Adrenal gland (tissue), 12 donors: ENCODE results near the gene SPATA31D4. TPM values are rescaled to one million over a fixed set of nuclear protein-coding genes. Genes with fewer than 3 reads are reported as not detected.

Source experiments
- DNase-seq, 7 donors: peaks; one replicate each; pipeline ENCODE4 v3.0.0-alpha.2; 2019 to 2020
- H3K27ac ChIP-seq, 5 donors: fragments of 200-600 bp; sonication (generic) in 4 of 5; 1 replicate in 3 of 5; 2 replicates in 2 of 5; pipeline versions ENCODE4 v1.5.1 to v1.8.0; 2016 to 2020; ENCODE audit warnings: mild to moderate bottlenecking in 1 of 5
- H3K27me3 ChIP-seq: fragments of 200-600 bp; 2 replicates; pipeline ENCODE4 v1.8.0; 2021
- H3K36me3 ChIP-seq, 2 donors: fragments of 200-600 bp; replicated peaks in 1 of 2; 1 replicate in 1 of 2; 2 replicates in 1 of 2; pipeline versions ENCODE4 v1.5.1 to v1.8.0; 2018 to 2022
- H3K4me1 ChIP-seq, 2 donors: fragments of 200-600 bp; replicated peaks in 1 of 2; 1 replicate in 1 of 2; 2 replicates in 1 of 2; pipeline versions ENCODE4 v1.5.1 to v1.8.0; 2018 to 2021
- H3K4me3 ChIP-seq, 4 donors: fragments of 200-600 bp; sonication (generic) in 3 of 4; one replicate each; pipeline ENCODE4 v1.5.1; 2016 to 2018
- H3K9me3 ChIP-seq, 3 donors: fragments of 200-600 bp; sonication (generic) in 1 of 3; replicated peaks in 1 of 3; 1 replicate in 2 of 3; 2 replicates in 1 of 3; pipeline versions ENCODE4 v1.5.1 to v1.8.0; 2016 to 2021
- CTCF ChIP-seq, 6 experiments: fragments of 450-650 bp in 4 of 6; fragments of 200-600 bp in 2 of 6; sonication (generic) in 1 of 6; IDR thresholded peaks; 1 replicate in 5 of 6; 2 replicates in 1 of 6; pipeline versions ENCODE4 v1.5.1 to v1.8.0; 2016 to 2021; ENCODE audit warnings: antibody characterized with exemption in 6 of 6, mild to moderate bottlenecking in 2 of 6, moderate library complexity in 1 of 6
- POLR2A ChIP-seq, 2 donors: fragments of 450-650 bp; IDR thresholded peaks; one replicate each; pipeline ENCODE4 v1.6.1; 2017; ENCODE audit warnings: antibody characterized with exemption in 2 of 2, mild to moderate bottlenecking in 2 of 2, moderate library complexity in 1 of 2
- WGBS, 4 donors: extraction: QIAGEN DNeasy Blood & Tissue Kit in 2 of 4; methylation state at CpG; one replicate each; pipeline versions ENCODE4 v1.1.5 to v1.1.7; 2013 to 2017; 5-methylcytosine and 5-hydroxymethylcytosine counted together
- intact Hi-C, 2 donors: fragments of 100-400 bp; cut with DNase I; formaldehyde crosslinking; loops; one replicate each; pipeline versions ENCODE4 v1.14.1 to v1.15.0; 2022 to 2023
- polyA plus RNA-seq, 3 donors: library from polyadenylated mRNA; stranded (reverse); fragments of 200-250 nt in 2 of 3; fragments of 350-450 nt in 1 of 3; fragmentation: Illumina TruSeq in 1 of 3; extraction: RNeasy Lipid Tissue Mini Kit (QIAGEN cat#74804) in 1 of 3; gene quantifications; one replicate each; pipeline ENCODE4 v1.2.3, GENCODE V29; 2013 to 2014
- total RNA-seq, 9 donors: library from RNA; depleted of rRNA in 4 of 9; stranded (reverse); fragments of >200 nt in 4 of 9; fragments of 120-200 nt in 1 of 9; fragmentation: NEBNext Ultra II Directional in 1 of 9; extraction: Animal tissue kit (Norgen Biotek cat#: 25700) in 1 of 9; gene quantifications; one replicate each; pipeline versions ENCODE4 v1.1.0 to v1.2.4, GENCODE V29; 2013 to 2023
- donor health status: healthy with polysubstance abuse.
- donor health status: Bipolar disorder and iron deficiency.
- donor health status: DM: yes; HTN: yes; CAD: no.
- donor health status: DM: no; HTN: no; CAD: no.
- donor health status: DM: no; HTN: no; CAD: no.
- donor health status: DM: yes; HTN: yes; CAD: no.

SPATA31D4 gene
- total and polyA plus RNA-seq, 12 donors: not detected

GRCh38 chr9:81953096-81953495, 24.9 kb downstream of the SPATA31D4 start:
- WGBS, 4 donors: 92 to 100% (median 97%) methylated on average over 1 of the region's 1 CpG
- intact Hi-C loops: no loop called here
- no peaks in the 10 kb centered on the region for H3K4me1 ChIP-seq
- H3K27ac ChIP-seq: no peak overlapping the region
- no peak overlapping the region for H3K4me3 ChIP-seq
- no peaks in the 10 kb centered on the region for H3K27me3 ChIP-seq
- no peak for TF ChIP-seq POLR2A (IDR thresholded peaks at IDR 0.05)
- TF ChIP-seq CTCF (IDR thresholded peaks at IDR 0.05): no peak
- H3K9me3 ChIP-seq: peaks cover 0 to 9% (median 0%) of the 10 kb centered on the region in 3 donors
- DNase-seq: no peak
- no peaks in the 10 kb centered on the region for H3K36me3 ChIP-seq

- Histone ChIP-seq H3K4me1 (no peaks in the 10 kb centered on the region), H3K36me3 (no peaks in the 10 kb centered on the region), H3K27me3 (no peaks in the 10 kb centered on the region), H3K9me3 (peaks cover 0 to 9% (median 0%) of the 10 kb centered on the region in 3 donors), H3K27ac (no peak overlapping the region), H3K4me3 (no peak overlapping the region)
- DNase-seq: no peak
- TF ChIP-seq POLR2A (IDR thresholded peaks at IDR 0.05) (no peak), CTCF (IDR thresholded peaks at IDR 0.05) (no peak)
- intact Hi-C loops: no loop called here
Observed at GRCh38 chr9:81955625-81956024, 27.4 kb downstream of the SPATA31D4 start.

DNA sequence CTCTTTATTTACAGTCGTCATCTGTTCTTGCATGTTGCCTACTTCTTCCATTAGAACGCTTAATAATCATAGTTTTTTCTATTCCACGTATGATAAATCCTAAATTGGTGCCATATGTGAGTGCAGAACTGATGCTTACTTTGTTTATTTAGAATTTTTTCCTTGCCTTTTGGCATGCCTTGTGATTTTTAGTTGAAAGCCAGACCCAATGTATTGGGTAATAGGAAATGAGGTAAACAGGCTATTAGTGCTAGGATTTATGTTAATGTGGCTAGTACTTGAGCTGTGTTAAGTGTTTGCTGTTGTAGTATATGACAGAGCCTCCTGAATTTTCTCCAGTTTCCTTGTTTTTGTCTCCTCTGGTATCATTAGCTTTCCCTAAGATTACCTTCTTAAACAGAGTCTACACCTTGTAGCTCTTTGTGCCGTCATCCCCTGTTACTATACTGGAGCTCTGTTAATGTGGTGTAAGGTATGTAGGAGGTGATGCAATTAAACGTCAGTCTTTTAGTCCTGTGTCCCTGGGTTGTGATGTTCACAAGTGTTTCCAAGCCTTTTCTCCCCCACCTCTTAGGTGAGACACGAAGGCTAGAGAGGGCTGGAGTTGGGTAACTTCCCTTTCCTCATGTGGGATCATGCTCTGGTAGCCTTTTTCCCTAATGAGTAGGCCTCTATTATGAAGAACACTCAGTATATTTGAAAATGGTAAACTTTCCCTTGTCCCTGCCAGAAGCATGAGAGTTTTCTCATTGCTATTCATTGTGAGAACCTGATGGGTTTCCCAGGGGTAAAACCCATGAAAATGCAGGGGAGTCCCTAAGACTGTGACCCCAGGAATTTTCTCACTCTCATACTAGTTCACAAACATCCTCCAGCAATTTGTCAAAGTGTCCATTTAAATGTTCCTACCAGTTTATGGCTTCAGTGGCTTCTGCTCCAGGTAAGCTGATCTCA, 36.3 kb downstream of the SPATA31D4 start:
- intact Hi-C loops: no loop called here
- H3K9me3 ChIP-seq: no peaks in the 10 kb centered on the region

DNA sequence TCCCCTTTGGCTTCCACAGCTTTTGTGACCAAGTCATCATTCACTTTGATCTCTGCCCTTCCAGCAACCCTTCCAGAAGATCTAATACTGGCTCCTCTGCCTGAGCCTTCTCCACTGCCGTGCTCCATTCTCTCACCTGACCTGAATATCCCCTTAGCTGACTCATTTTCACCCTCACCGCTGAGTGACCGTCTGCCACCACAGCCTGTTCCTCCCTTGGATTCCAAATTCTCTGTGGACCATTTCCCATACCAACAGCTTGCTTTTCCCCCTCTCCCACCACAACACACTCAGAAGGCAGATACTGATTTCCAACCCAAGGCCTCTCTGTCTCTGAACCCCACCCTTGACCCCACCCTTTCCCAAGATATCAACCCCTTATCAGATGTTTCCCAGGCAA, 39.8 kb downstream of the SPATA31D4 start:
- Histone ChIP-seq H3K9me3 (no peaks in the 10 kb centered on the region), H3K36me3 (no peaks in the 10 kb centered on the region), H3K4me1 (no peaks in the 10 kb centered on the region), H3K4me3 (no peak overlapping the region), H3K27me3 (no peaks in the 10 kb centered on the region), H3K27ac (no peak overlapping the region)
- TF ChIP-seq POLR2A (IDR thresholded peaks at IDR 0.05) (no peak), CTCF (IDR thresholded peaks at IDR 0.05) (no peak)
- intact Hi-C loops: no loop called here
- DNase-seq: no peak
- 86 to 96% (median 93%) methylated on average over 3 of the region's 3 CpGs for WGBS, 4 donors

More for the DNA sequence above, 36.3 kb downstream of the SPATA31D4 start:
- Histone ChIP-seq H3K4me1 (no peaks in the 10 kb centered on the region), H3K27ac (no peak overlapping the region), H3K27me3 (no peaks in the 10 kb centered on the region), H3K36me3 (no peaks in the 10 kb centered on the region), H3K4me3 (no peak overlapping the region)
- WGBS, 4 donors: 78 to 86% (median 82%) methylated on average over 6 of the region's 6 CpGs
- TF ChIP-seq POLR2A (IDR thresholded peaks at IDR 0.05): no peak
- TF ChIP-seq CTCF (IDR thresholded peaks at IDR 0.05): no peak
- no peak for DNase-seq
